Left lobe of liver (tissue), 2 donors: ENCODE results near the gene BAIAP3. TPM values are rescaled to one million over a fixed set of nuclear protein-coding genes. Genes with fewer than 3 reads are reported as not detected.

ENCODE experiments used
- ATAC-seq: fragments of 200-7000 bp; cut with Tn5 transposase; one replicate; pipeline ENCODE4 v1.9.1; 2020; ENCODE audit warnings: mild to moderate bottlenecking, moderate library complexity
- DNase-seq: peaks from one replicate; pipeline ENCODE4 v3.0.0-alpha.2; 2020; ENCODE audit warnings: low spot score
- total RNA-seq: library from RNA; stranded (reverse); gene quantifications from one replicate; pipeline ENCODE4 v1.2.1, GENCODE V29; 2021
- donor health status: DM: no; HTN: no; CAD: no; lungs with moderate emphysema.
- donor health status: DM: no; HTN: yes; CAD: no.

The BAIAP3 gene
- total RNA-seq, 1 donor from 2014 or later: 8.1 TPM

DNA sequence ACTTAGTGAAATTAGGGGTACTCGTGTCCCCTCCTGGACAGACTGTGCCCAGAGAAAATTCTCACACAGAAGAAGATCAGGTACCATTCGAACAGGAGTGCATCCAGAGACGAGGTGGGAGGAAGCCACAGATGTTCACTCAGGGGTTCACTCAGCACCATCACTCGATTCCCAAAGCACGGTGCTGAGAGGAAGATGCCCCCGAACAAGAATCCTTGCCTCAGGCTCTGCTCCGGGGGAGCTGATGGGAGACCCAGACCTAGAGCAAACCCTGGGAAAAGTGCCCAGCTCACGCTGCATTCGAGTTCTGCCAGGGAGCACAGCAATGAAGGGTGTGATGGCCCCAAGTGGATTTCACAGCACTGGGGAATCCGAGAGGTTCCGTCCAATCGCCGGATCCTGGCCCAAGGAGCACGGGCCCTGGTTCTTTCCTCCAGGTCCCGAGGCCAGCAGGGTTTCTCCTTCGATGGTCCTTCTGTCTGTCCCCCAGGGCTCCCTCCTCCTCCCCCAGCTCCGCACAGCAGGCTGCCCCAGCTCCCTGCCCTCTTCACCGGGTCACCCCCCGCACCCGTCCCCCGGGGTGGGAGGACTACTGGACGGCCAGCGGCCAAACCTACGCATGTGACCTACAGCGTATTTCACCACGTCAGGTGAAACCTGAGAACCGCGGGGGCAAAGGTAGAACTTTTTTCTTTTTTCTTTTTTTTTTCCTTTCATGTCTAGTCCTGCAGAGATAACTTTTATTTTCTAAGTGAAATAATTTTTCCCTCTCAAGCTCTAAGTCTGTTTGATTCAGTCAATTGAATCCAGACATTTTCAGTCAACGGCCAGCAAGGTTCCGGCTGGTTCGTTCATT, 34.2 kb upstream of the BAIAP3 start:
- DNase-seq (peak; percentile 94), ATAC-seq (peak; percentile 86)

DNA sequence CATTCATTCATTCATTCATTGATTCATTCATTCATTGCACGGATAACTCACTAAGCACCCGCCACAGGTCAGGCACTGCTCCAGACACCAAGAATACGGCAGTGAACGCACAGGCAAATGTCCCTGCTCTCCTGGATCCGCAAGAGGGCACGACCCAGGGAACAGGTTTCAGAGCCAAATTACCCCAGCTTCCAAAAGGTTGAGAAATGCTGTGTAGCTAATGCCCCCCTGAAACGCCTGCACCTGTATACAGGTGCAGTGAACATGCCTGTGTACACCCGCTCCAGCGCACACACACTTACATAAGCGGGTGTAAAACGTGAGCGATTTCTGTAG, 33.6 kb upstream of the BAIAP3 start:
- peak; percentile 73 for DNase-seq
- ATAC-seq: peak; percentile 44

DNA sequence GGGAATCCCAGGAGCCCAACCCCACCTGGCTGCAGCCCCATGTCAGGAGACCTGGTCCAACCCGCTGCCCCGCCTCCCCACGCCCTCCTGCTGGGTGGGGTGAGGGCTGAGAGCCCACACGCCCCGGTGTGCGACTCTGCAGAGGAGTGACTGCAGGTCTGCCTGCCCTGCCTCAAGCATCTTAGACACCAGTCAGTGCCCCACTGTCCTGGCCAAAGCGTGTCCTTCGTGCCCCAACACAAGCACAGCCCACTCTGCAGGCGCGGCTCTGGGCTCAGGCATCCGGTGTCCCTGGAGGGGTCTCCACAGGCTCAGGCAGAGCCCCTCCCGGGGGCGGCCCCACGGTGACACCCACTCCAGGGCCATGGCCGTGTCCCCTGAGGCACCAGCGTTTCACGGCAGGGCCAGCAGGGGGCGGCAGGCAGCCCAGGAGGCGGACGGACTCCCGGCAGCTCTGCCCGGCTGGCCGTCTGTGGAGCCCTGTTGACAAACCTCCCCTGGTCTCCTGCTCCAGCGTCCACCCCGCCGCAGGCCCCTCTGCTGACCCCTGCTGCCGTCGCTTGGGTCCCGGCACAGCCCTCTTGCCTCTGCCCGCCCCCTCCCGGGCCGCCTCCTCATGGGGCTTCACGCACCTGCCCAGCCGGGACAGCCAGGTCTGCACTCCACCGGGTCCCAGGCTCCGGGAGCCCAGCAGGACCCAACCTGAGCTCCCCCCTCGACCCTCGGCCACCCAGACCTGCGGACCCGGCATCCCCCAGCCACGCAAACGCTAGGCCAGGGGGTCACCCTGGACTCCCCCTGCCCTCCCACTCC, 32.6 kb upstream of the BAIAP3 start:
- DNase-seq (peak; percentile 78), ATAC-seq (peak; percentile 75)

DNA sequence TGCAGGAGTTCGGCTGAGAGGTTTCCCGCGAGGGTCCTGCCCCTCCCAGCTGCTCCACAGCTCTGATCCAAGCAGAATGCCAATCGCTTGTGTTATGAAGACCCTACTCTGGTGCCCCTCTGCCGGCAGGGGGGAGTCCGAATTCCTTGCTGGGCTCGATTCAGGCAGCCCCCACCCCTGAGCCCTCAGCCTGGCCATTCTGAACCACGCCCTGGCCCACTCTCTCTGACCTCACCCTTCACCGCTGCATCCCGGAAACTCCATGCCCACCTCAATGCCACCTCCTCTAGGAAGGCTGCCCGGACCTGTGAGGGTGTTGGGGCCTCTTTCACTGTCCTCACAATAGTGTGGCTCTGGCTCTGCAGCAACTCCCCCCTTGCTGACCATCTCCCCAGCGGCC, 31.9 kb upstream of the BAIAP3 start:
- DNase-seq (no peak), ATAC-seq (no peak)

DNA sequence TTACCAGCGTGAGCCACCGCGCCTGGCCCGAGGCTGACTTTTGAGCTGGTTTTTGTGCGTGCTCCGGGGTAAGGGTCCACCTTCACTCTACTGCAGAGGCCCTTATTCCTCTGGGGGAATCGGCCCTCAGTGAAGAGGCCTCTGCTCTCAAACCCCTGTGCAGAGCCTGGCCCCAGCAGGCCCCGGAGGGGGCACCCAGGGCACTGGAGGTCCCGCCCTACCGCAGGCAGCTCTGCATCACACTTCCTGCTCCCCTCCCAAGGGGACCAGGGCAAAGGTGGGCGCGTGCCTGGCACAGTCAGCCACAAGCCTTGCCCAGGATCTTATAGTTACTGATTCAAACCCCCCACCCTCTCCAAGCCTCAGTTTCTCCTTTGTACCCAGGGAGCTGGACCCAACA, 27.6 kb upstream of the BAIAP3 start:
- no peak for ATAC-seq
- DNase-seq: no peak

DNA sequence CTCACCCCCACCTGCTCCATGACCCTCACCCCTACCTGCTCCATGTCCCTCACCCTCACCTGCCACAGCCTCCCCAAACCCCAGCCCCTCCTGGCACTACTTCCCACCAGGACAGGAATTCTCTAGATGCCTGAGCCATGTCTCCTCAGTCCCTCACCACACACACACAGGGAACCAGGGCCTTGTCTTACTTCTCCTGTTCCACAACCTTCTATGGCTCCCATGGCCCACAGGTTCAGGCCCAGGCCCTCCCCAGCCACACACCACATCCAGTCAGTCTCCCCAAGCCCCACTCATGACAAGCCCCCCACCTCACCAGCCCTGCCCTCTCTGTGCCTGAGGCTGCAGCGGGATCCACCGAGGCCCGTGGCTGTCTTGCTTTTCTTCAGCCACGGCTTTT, 27.1 kb upstream of the BAIAP3 start:
- ATAC-seq: no peak
- DNase-seq: no peak

DNA sequence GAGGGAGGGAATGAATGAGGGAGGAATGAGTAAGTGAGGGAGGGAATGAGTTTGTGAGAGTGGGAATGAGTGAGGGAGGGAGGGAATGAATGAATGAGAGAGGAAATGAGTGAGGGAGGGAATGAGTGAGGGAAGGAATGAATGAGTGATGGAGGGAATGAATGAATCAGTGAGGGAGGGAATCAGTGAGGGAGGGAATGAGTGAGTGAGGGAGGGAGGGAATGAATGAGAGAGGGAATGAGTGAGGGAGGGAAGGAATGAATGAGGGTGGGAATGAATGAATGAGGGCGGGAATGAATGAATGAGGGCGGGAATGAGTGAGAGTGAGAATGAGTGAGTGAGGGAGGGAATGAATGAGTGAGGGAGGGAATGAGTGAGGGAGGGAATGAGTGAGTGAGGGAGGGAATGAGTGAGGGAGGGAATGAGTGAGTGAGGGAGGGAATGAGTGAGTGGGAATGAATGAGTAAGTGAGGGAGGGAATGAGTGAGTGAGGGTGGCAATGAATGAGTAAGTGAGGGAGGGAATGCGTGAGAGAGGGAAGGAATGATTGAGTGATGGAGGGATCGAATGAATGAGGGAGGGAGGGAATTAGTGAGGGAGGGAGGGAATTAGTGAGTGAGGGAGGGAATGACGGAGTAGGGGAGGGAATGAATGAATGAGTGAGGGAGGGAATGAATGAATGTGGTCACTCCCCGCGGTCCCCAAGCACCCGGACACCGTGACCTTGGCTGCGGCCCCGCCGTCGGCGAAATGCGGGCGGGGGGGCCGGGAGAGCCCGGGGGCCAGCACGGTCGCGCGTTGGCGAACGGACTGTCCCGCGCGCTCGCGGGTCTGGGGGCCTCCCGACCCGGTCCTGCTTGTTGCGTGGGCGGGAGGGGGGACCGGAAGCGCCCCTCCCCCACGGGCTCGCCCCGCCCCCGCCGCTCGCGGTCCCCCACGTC, 25.1 kb upstream of the BAIAP3 start:
- no peak for ATAC-seq
- DNase-seq: no peak

DNA sequence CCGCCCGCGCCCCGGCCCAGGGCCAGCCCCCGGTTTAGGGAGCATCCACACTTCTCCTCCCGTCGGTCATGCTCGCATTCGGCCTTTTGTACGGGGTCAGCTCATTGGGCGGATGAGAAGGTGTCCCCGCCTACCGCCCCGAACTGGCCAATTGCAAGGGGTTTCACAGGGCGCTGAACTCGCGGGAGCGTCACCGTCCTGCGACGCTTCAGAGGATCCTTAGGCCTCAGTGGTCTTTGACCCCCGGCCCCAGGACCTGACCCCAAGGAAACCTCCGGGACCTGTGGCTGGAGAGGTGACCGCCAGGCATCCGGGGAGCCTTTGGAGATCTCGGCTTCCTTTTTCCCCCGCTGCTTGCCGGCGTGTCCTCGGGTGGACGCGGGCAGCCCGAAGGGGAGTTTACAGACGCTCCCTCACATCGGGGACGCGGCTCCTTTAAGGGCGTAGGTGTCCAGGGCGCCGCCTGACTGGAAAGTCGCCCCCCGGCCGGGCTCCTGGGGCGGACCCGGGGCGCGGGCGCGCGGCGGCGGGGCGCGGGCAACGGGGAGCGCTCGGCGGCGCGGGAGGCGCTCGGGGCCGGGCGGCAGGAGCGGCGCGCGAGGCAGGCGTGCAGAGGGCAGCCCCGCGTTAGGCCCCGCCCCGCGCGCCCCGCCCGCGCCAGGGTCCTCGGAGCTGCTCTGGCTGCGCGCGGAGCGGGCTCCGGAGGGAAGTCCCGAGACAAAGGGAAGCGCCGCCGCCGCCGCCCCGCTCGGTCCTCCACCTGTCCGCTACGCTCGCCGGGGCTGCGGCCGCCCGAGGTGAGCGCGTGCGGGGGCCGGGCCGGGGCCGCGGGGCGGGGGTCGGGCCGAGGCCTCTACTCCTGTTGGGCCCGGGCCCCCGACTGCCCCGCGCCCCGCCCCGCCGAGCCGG, 24.2 kb upstream of the BAIAP3 start, which contains the start of gene UBE2I:
Gene UBE2I (plus strand): TSS at position 660 of the 909 bp plus-strand sequence. CDS start 4,395 bp downstream, outside the sequence.
- peak; percentile 99 for DNase-seq
- peak; percentile 86 for ATAC-seq

DNA sequence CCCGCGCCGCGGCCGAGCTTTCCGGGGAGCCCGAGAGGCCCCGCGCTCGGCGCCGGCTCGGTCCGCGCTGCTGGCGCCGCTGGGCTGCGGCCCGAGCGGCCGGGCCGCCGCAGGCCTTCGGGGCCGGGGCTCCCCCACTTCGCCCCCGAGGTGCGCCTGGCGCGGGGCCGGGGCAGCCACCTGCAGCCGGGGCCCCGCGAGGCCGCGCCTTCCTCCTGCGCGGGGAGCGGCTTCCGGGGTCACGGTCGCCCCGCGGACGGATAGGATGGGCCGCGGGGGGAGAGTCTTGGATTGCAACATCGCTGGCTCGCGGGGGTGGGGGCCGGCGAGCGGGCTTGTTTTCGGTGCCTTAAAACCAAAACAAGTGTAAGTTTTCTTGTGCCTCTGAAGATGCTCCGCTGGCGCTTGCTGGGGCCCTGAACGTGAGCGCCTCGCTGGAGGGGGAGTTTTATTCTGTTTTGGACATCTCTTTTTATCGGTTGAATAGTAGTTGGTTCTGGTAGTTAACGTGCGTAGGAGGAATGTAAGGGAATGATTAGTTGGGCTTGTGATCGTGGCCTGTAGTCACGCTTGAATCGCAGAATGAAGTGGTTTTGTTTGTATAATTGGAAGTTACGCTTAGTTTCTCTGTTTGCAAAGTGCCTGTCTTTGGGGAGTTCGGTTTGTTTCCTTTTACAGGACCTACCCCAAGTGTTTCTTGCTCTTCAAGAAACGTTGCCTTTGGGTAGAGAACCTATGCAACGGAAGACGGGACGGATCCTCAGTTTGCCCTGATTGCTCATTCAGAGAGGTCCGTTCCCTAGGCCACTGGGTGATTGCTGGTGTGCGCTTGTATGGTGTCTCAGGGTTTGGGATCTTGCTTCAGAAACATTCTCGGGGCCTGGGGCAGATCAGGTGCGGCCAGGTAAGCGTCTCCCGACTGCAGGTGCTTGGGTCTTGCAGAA, 23.3 kb upstream of the BAIAP3 start:
- DNase-seq: peak; percentile 59

DNA sequence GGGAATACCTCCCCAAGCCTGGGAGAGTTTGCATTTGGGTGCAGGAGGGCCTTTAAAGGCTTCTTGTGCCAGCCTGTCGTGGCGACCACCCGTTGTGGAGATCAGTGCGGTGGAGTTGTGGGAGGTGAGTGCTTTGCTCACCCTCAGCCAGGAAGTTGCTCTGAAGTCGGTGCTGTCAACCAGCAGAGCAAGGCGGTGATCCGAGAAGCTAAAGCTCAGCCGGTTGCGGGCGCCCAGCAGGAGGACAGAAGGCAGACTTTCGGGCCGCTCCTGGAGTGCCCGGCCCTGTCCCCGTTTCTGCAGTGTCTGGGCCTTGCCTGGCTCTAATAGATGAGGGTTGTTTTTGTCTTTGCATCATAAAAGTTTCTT, 22.6 kb upstream of the BAIAP3 start:
- ATAC-seq (no peak), DNase-seq (no peak)

More for the DNA sequence above, 23.3 kb upstream of the BAIAP3 start:
- peak; percentile 8 for ATAC-seq

DNA sequence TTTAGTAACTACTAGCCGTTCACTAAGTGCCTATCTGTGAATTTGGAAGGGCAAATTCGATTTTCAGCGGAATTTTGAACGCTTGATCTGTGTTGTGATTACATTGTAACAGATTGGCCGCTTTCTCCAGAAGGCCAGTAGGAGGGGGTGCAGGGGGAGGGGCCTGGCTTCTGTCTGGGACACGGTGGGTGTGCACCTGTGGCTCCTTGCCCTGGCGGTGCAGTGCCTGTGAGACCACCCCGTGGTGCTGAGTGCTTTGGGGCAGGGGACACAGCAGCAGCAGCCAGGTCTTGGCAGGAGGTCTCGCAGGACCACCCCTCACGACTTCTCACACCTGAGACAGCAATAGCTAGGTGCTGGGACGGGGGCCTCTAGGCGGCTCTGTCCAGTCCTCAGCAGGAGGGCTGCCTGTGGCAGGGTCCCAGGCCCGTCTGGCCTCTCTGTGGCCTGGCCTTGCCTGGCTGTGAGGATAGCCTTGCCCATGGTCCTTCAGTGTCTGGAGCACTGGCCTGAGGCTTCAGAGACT, 22.2 kb upstream of the BAIAP3 start:
- DNase-seq (peak; percentile 45), ATAC-seq (no peak)

DNA sequence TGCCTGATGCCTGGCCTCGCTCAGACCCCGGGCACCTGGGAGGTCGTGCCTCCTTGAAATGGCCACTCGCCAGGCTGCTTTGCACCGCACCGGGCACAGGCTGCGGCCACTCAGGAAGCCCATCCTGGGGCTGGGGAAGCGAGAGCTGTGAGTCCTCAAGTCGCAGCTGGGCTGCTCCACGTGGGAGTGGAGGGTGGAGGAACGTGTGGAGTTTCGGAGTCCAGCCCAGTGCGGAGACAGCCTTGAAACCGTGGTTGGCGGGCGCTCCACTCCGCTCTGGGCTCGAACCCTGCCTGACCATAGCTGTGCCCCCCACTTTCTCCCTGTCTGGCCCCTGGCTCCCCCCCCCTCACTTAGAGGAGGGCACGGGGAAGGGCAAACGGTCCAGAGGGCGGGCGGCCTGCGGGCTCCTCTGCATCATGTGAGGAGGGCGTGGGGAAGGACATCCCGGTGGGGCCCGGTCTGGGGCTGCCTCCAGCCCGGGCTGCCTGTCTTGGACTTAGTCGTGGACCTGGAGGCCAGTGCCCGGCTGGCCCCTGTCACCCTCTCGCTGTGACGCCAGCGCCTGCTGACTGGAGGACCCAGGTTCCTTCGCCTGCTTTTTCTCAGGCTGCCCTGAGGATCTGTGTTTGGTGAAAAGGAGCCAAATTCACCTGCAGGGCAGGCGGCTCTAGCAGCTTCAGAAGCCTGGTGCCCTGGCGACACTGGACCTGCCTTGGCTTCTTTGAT, 21.5 kb upstream of the BAIAP3 start:
- DNase-seq (peak; percentile 46), ATAC-seq (no peak)

DNA sequence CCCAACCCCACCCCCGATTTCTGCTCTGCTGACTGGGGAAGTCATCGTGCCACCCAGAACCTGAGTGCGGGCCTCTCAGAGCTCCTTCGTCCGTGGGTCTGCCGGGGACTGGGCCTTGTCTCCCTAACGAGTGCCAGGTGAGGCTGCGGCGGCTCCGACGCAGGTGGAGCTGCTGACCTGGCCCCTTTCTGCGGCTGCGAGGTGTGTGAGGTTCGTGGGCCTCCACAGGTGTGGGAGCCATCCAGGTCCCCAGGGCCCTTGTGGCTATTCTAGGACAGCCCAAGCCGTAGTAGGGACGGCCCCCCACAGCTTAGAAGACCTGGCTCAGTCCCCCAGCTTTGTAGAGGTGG, 21.0 kb upstream of the BAIAP3 start:
- ATAC-seq (no peak), DNase-seq (no peak)

DNA sequence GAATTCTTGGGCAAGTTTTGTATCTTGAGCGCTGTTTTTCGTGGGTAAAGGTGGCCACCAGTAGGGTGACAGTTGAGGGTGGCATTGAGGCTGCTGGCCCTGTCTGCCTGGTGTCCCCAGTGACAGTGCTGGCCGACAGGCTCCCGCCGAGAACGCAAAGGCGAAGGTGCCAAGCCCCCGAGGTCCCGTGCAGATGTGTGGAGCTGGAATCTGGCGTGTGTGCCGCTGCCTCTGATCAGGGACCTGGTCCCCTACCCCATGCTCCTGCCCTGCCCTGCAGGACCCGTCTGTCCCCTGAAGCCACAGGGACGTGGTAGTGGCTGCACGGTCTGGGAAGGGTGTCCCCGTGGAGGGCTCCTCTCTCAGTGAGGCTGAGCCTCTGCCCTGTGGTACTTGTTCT, 20.5 kb upstream of the BAIAP3 start:
- no peak for DNase-seq
- no peak for ATAC-seq

DNA sequence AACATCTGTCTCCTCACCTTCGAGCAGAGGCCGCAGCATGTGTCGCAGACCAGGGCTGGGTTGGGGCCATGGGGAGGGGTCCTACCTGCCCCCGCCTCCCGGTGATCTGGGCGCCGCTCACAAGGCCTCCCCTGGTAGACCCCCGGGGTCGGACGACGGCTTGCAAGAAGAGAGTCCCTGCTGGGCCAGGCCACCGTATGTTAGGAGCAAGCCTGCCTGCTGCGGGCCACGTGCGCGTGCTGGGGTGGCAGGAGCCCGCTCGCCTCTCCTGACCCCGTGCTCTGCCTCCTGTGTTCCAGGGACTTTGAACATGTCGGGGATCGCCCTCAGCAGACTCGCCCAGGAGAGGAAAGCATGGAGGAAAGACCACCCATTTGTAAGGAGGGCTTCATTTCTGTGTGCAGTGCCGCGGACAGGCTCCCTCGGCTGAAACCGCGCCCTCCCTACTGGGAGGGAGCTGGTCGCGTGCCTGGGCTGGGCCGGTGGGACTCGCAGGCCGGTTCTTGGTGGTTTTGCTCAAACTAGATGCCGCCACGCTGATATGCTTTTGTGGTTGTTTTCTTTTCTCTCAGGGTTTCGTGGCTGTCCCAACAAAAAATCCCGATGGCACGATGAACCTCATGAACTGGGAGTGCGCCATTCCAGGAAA, 19.6 kb upstream of the BAIAP3 start:
- DNase-seq (no peak), ATAC-seq (no peak)

DNA sequence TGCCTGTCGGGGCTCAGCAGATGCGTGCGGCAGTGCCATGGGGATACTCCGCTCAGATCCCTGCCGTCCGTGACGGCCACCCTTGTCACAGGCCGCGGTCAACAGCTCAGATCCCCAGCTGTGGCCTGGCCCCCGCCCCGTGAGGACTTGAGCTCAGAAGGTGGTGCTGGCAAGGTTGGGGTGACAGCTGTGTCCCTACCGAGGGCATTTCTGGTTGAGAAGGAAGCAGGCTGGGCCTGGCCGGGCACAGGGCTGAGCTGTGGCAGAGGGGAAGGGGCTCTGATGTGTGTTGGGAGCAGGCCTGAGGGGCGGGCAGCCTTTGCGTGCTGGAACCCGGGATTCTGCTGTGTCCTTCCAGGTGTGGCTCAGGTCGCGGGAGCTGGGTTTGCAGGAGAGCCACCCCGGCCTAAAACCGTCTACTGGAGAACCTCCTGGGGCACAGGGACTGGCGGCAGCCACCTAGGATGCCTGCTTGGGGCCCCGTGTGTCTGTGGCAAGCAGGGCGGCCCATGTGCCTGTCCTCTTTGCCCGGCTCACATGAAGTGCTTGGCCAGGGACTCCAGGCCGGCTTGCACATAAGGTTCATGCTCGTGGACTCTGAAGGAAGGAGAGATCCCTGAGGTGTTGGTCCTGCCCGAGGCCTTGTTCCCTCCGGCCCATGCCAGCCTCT, 18.9 kb upstream of the BAIAP3 start:
- ATAC-seq (no peak), DNase-seq (no peak)
